GM12878 (cell line): ENCODE measurements around the gene PACS2. TPM values are rescaled to one million over a fixed set of nuclear protein-coding genes. Genes with fewer than 3 reads are reported as not detected.
"Not testable (repeated sequence)": the region's sequence is repeated elsewhere in the genome, so short reads cannot be mapped to it uniquely, and the experiment has no call there.

Experiments used
- ATAC-seq: fragments of 200-7000 bp; cut with Tn5 transposase; 3 replicates; pipeline ENCODE4 v1.9.1; 2020; ENCODE audit warnings: mild to moderate bottlenecking, moderate library complexity
- BruUV-seq: library from RNA; stranded (reverse); fragments of 400-500 nt; replicated peaks from 2 replicates; lab custom pipeline; 2021; lab: Mats Ljungman, UMichigan
- CTCF ChIA-PET: fragments of 300-600 bp; sonication (Branson Sonifier 250); formaldehyde crosslinking; extraction: SDS; loops from one replicate; lab custom pipeline; 2021; ENCODE audit warnings: inconsistent platforms; lab: Yijun Ruan, JAX
- POLR2A ChIA-PET: fragments of 350-600 bp; formaldehyde crosslinking; extraction: SDS; loops from one replicate; lab custom pipeline; 2021; ENCODE audit warnings: inconsistent platforms; lab: Charles Lee
- RAD21 ChIA-PET: fragments of 300-600 bp; sonication (Branson Sonifier 250); formaldehyde crosslinking; loops from one replicate; lab custom pipeline; 2023; ENCODE audit warnings: antibody characterized with exemption; ENCODE audit not compliant: unreplicated experiment; lab: Charles Lee
- SMC1A ChIA-PET: fragments of 300-600 bp; sonication (Branson Sonifier 250); formaldehyde crosslinking; loops from one replicate; lab custom pipeline; 2023; ENCODE audit not compliant: unreplicated experiment, uncharacterized antibody; lab: Charles Lee
- DNase-seq: peaks from one replicate; pipeline ENCODE4 v3.0.0-alpha.2; 2011; ENCODE audit warnings: low read depth, low spot score
- FAIRE-seq: peaks from 3 replicates; lab custom pipeline; 2011; peaks lifted over from hg19 to GRCh38; lab: Jason Lieb, UNC
- H2AFZ ChIP-seq: 2 replicates; pipeline ENCODE4 v1.6.0; 2011; ENCODE audit warnings: low read depth, low read length, control low read depth; ENCODE audit not compliant: control insufficient read depth
- H3K27ac ChIP-seq: 2 replicates; pipeline ENCODE4 v1.5.1; 2011; ENCODE audit warnings: control low read depth; ENCODE audit not compliant: control insufficient read depth, insufficient read depth
- H3K27me3 ChIP-seq, 2 experiments: replicated peaks in 1 of 2; 2 replicates each; pipeline versions ENCODE4 v1.6.0 to v1.6.1; 2011; ENCODE audit warnings: low read length in 1 of 2; ENCODE audit not compliant: control insufficient read depth in 2 of 2, insufficient read depth in 2 of 2
- H3K36me3 ChIP-seq, 2 experiments: 2 replicates each; pipeline ENCODE4 v1.5.1; 2011; ENCODE audit warnings: low read length in 1 of 2; ENCODE audit not compliant: control insufficient read depth in 2 of 2, insufficient read depth in 2 of 2
- H3K4me1 ChIP-seq: 2 replicates; pipeline ENCODE4 v1.6.1; 2011; ENCODE audit warnings: mild to moderate bottlenecking, low read length, moderate library complexity, mixed read lengths; ENCODE audit not compliant: control insufficient read depth, insufficient read depth
- H3K4me2 ChIP-seq: 2 replicates; pipeline ENCODE4 v1.6.0; 2011; ENCODE audit warnings: control low read depth; ENCODE audit not compliant: control insufficient read depth, insufficient read depth
- H3K4me3 ChIP-seq: fragments of 200-600 bp; sonication (generic); 2 replicates; pipeline ENCODE4 v1.5.1; 2016
- H3K79me2 ChIP-seq: 2 replicates; pipeline ENCODE4 v1.6.0; 2011; ENCODE audit warnings: low read length; ENCODE audit not compliant: control insufficient read depth, insufficient read depth
- H3K9ac ChIP-seq: 2 replicates; pipeline ENCODE4 v1.8.0; 2011; ENCODE audit warnings: low read length, control low read depth, mixed read lengths; ENCODE audit not compliant: control insufficient read depth, insufficient read depth
- H3K9me3 ChIP-seq: replicated peaks from 3 replicates; pipeline ENCODE4 v1.5.1; 2011; ENCODE audit warnings: mild to moderate bottlenecking, low read length; ENCODE audit not compliant: control insufficient read depth, insufficient read depth
- H4K20me1 ChIP-seq: 2 replicates; pipeline ENCODE4 v1.6.0; 2011; ENCODE audit not compliant: control insufficient read depth, insufficient read depth
- ASH2L ChIP-seq: fragments of 300-600, 200-600 bp; sonication (generic); IDR thresholded peaks from 2 replicates; pipeline ENCODE4 v1.6.1; 2017; ENCODE audit warnings: low read depth, mild to moderate bottlenecking, borderline replicate concordance
- BHLHE40 ChIP-seq, 2 experiments: fragments of 450-650 bp in 1 of 2; IDR thresholded peaks; 2 replicates each; pipeline ENCODE4 v1.6.1; 2011 to 2017; ENCODE audit warnings: low read depth in 2 of 2, borderline replicate concordance in 1 of 2, improper control_type of control experiment in 1 of 2, low read length in 1 of 2, mild to moderate bottlenecking in 1 of 2
- MTA3 ChIP-seq: IDR thresholded peaks from 2 replicates; pipeline ENCODE4 v1.6.1; 2012; ENCODE audit warnings: low read length, inconsistent platforms, borderline replicate concordance
- NR2C1 ChIP-seq: fragments of 450-650 bp; IDR thresholded peaks from 2 replicates; pipeline ENCODE4 v1.6.1; 2017; ENCODE audit warnings: antibody characterized with exemption, mild to moderate bottlenecking, moderate library complexity
- NR2C2 ChIP-seq: IDR thresholded peaks from 2 replicates; pipeline ENCODE4 v1.6.1; 2011; ENCODE audit warnings: borderline replicate concordance, low read depth; ENCODE audit not compliant: control insufficient read depth, insufficient read length
- POLR2A ChIP-seq: IDR thresholded peaks from 2 replicates; pipeline ENCODE4 v1.6.1; 2011; ENCODE audit warnings: low read depth, mild to moderate bottlenecking, low read length
- SREBF2 ChIP-seq: IDR thresholded peaks from 2 replicates; pipeline ENCODE4 v1.6.1; 2012; ENCODE audit warnings: mild to moderate bottlenecking, low read length
- WGBS: methylation state at CpG from one replicate; pipeline ENCODE4 v1.1.6; 2016; ENCODE audit warnings: low lambda C conversion rate; ENCODE audit not compliant: insufficient replicate concordance, insufficient coverage; ENCODE audit errors: missing lambda C conversion rate; 5-methylcytosine and 5-hydroxymethylcytosine counted together
- in situ Hi-C: fragments of 300-500 bp; cut with MboI; formaldehyde crosslinking; loops from 9 replicates; pipeline ENCODE4 v1.14.3; 2018; ENCODE audit warnings: mixed read lengths
- intact Hi-C: fragments of 100-400 bp; cut with micrococcal nuclease; formaldehyde crosslinking; loops from one replicate; pipeline ENCODE4 v1.14.2; 2022; ENCODE audit not compliant: unreplicated experiment
- polyA plus RNA-seq, 11 experiments: library from polyadenylated mRNA; depleted of rRNA in 4 of 11; unstranded in 6 of 11; stranded (reverse) in 5 of 11; fragments of >200 nt; fragmentation: Nextera tagmentation in 4 of 11; fragmentation: Illumina TruSeq in 1 of 11; extraction: Ambion mirVana in 4 of 11; extraction: Trizol in 1 of 11; gene quantifications; 1 replicate in 1 of 11; 2 replicates in 10 of 11; pipeline versions ENCODE4 v1.2.1 to v1.2.3, GENCODE V29; 2011 to 2016; ENCODE audit warnings: inconsistent platforms in 2 of 11, missing spikeins in 2 of 11, low read depth in 1 of 11
- total RNA-seq, 4 experiments: library from RNA; depleted of rRNA in 3 of 4; stranded (reverse); fragments of >200 nt in 3 of 4; fragmentation: Illumina TruSeq in 1 of 4; extraction: Trizol in 1 of 4; gene quantifications; 2 replicates each; pipeline versions ENCODE4 v1.2.1 to v1.2.3, GENCODE V29; 2013 to 2021

The PACS2 gene
- total and polyA plus RNA-seq, 10 of the 15 experiments (the other 5 are each of a cell fraction or from before 2014, with no cell fraction given): 0.21 to 37.3 (median 9.4) TPM

DNA sequence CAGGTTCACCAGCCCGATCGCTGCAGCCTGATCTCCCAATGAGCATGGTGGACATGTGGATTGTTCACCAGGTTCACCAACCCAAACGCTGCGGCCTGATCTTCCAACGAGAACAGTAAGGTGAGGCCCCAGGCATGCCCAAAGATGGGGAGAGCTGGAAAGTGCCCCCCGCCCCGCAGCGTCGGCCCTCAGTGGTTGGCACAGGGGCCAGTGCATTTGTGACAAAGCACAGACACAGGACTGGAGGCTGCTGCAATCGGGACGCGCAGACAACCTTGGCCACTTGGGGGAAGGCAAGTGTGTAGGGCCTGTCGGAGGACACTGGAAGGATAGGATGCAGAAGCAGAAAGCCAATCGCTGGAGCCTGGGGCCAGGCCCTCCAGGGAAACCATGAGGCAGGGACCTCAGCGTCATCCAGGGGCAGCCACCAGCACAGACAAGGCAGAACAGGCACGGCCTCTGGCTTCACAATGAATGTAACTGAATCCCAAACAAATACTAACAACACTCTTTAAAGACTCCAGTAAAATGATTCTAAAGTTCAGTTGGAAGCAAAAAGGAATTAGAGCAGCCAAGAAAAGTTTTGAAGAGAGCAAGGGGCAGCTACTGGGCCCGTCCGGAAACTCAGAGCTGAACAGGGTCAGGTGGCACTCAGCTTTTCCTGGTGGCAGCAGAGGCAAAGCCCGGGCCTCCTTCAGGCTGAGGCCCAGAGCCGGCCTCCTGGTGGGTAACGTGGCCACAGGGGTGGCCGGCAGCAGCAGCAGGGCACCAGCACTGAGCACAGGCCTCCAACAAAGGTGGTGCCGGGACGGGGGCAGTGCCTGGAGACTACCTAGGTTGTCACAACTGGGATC is 27.1 kb upstream of the PACS2 start:
- in situ Hi-C loops: no loop called here
- no peaks in the 10 kb centered on the region for H3K9me3 ChIP-seq
- peaks cover 17% of the 10 kb centered on the region for H3K79me2 ChIP-seq
- CTCF ChIA-PET: no interaction called here
- H3K9ac ChIP-seq: no peak overlapping the region
- POLR2A ChIA-PET: no interaction called here
- no TSS peak for BruUV-seq
- H3K27ac ChIP-seq: no peak overlapping the region
- no peak overlapping the region for H3K4me3 ChIP-seq
- SMC1A ChIA-PET: no interaction called here
- peaks cover 0 to 6% of the 10 kb centered on the region in 2 experiments; a peak in 3 of 4 replicates for H3K36me3 ChIP-seq
- no peak overlapping the region for H2AFZ ChIP-seq
- no peaks in the 10 kb centered on the region for H3K27me3 ChIP-seq
- H3K4me2 ChIP-seq: no peak overlapping the region
- no peak for FAIRE-seq
- RAD21 ChIA-PET: no interaction called here
- ATAC-seq: no peak
- H3K4me1 ChIP-seq: peaks cover 21% of the 10 kb centered on the region
- intact Hi-C loops: no loop called here
- DNase-seq: no peak
- WGBS: 91% methylated on average over 24 of the region's 24 CpGs
- TF ChIP-seq ASH2L (no peak), NR2C2 (no peak), BHLHE40 (IDR thresholded peaks at IDR 0.05; ENCODE audit: borderline replicate concordance in 1 of 2, low read depth in 2 of 2, low read length in 1 of 2) (no peak), NR2C1 (no peak), POLR2A (no peak), MTA3 (no peak), SREBF2 (no peak)
- H4K20me1 ChIP-seq: no peaks in the 10 kb centered on the region

GRCh38 chr14:105288936-105289335 is 25.6 kb upstream of the PACS2 start:
- in situ Hi-C loops, H3K27me3 ChIP-seq, H3K9ac ChIP-seq, ATAC-seq, H3K4me2 ChIP-seq, BruUV-seq, FAIRE-seq, H2AFZ ChIP-seq, DNase-seq, SMC1A ChIA-PET, intact Hi-C loops, H3K36me3 ChIP-seq, H3K9me3 ChIP-seq, H3K4me3 ChIP-seq, H4K20me1 ChIP-seq, POLR2A ChIA-PET, H3K27ac ChIP-seq: not testable (repeated sequence)
- peaks cover 36% of the 10 kb centered on the region for H3K4me1 ChIP-seq
- WGBS: 79% methylated on average over 5 of the region's 6 CpGs
- ChIA-PET CTCF (interaction anchor here (0.6 kb wide), 1 partner anchor 186 kb away, joined by 4 read pairs; no protein-coding TSS in a partner anchor), RAD21 (interaction anchor here (1.7 kb wide), 1 partner anchor 10 kb away, joined by 6 read pairs; no protein-coding TSS in a partner anchor)
- peaks cover 32% of the 10 kb centered on the region for H3K79me2 ChIP-seq
